K562 (cell line): Measurements from ENCODE around the gene FAAH. TPM values are rescaled to one million over a fixed set of nuclear protein-coding genes. Genes with fewer than 3 reads are reported as not detected.

Experiments used
- ATAC-seq: fragments of 200-7000 bp; cut with Tn5 transposase; 3 replicates; pipeline ENCODE4 v1.9.1; 2020; ENCODE audit warnings: moderate library complexity
- BruUV-seq: library from RNA; stranded (reverse); fragments of 400-500 nt; replicated peaks from 2 replicates; lab custom pipeline; 2021; lab: Mats Ljungman, UMichigan
- CTCF ChIA-PET: fragments of 300-600 bp; formaldehyde crosslinking; extraction: SDS; loops from one replicate; lab custom pipeline; 2021; ENCODE audit warnings: low intra/inter-chr PET ratio; lab: Yijun Ruan, JAX
- POLR2A ChIA-PET: fragments of 300-600, 350-650 bp; sonication (Branson Sonifier 250); formaldehyde crosslinking; extraction: SDS; loops from one replicate; lab custom pipeline; 2021; ENCODE audit warnings: antibody characterized with exemption, inconsistent platforms; lab: Yijun Ruan, JAX
- DNase-seq, 4 experiments: peaks; one replicate each; pipeline versions ENCODE4 v3.0.0 to v3.0.0-alpha.2; 2011 to 2018; ENCODE audit warnings: low spot score in 3 of 4, mixed read lengths in 3 of 4; ENCODE audit errors: extremely low read depth in 1 of 4
- FAIRE-seq: peaks from 2 replicates; lab custom pipeline; 2011; peaks lifted over from hg19 to GRCh38; lab: Jason Lieb, UNC
- H2AFZ ChIP-seq: 2 replicates; pipeline ENCODE4 v1.6.0; 2011; ENCODE audit warnings: low read depth, low read length, control low read depth, inconsistent platforms
- H3K27ac ChIP-seq: fragments of 200-600 bp; 3 replicates; pipeline ENCODE4 v1.8.0; 2011; ENCODE audit warnings: low read depth, mild to moderate bottlenecking, control low read depth, inconsistent platforms, low read length, moderate library complexity, mixed read lengths; ENCODE audit errors: extremely low read depth
- H3K27me3 ChIP-seq, 2 experiments: fragments of 300-600 bp in 1 of 2; 2 replicates in 1 of 2; 3 replicates in 1 of 2; pipeline versions ENCODE4 v1.6.0 to v1.8.0; 2011; ENCODE audit warnings: inconsistent platforms in 2 of 2, low read length in 2 of 2, mild to moderate bottlenecking in 1 of 2, mixed read lengths in 1 of 2, moderate library complexity in 1 of 2; ENCODE audit not compliant: control insufficient read depth in 2 of 2, insufficient read depth in 2 of 2
- H3K36me3 ChIP-seq: fragments of 300-600 bp; 3 replicates; pipeline ENCODE4 v1.8.0; 2011; ENCODE audit warnings: mild to moderate bottlenecking, low read length, inconsistent platforms; ENCODE audit not compliant: control insufficient read depth, insufficient read depth
- H3K4me1 ChIP-seq, 2 experiments: fragments of 200-600 bp in 1 of 2; replicated peaks in 1 of 2; 2 replicates in 1 of 2; 3 replicates in 1 of 2; pipeline versions ENCODE4 v1.5.1 to v1.8.0; 2011; ENCODE audit warnings: inconsistent platforms in 2 of 2, low read length in 2 of 2, mild to moderate bottlenecking in 1 of 2, mixed read lengths in 1 of 2, moderate library complexity in 1 of 2; ENCODE audit not compliant: control insufficient read depth in 2 of 2, insufficient read depth in 2 of 2
- H3K4me2 ChIP-seq: 2 replicates; pipeline ENCODE4 v1.6.1; 2011; ENCODE audit warnings: low read length, control low read depth, inconsistent platforms, mixed read lengths; ENCODE audit not compliant: insufficient read depth
- H3K4me3 ChIP-seq: fragments of 200-600 bp; sonication (generic), shearing (Covaris generic); 2 replicates; pipeline ENCODE4 v1.5.1; 2016; ENCODE audit warnings: control low read depth, inconsistent platforms
- H3K79me2 ChIP-seq: fragments of 200-600 bp; 3 replicates; pipeline ENCODE4 v1.8.0; 2011; ENCODE audit warnings: low read length, inconsistent platforms; ENCODE audit not compliant: control insufficient read depth, insufficient read depth
- H3K9ac ChIP-seq, 2 experiments: 2 replicates each; pipeline versions ENCODE4 v1.6.0 to v1.6.1; 2011; ENCODE audit warnings: low read depth in 2 of 2, low read length in 2 of 2, control low read depth in 1 of 2, inconsistent platforms in 1 of 2, mild to moderate bottlenecking in 1 of 2, mixed read lengths in 1 of 2; ENCODE audit not compliant: insufficient read depth in 1 of 2
- H3K9me1 ChIP-seq: one replicate; pipeline ENCODE4 v1.6.0; 2011; ENCODE audit warnings: inconsistent platforms, mild to moderate bottlenecking, low read length, moderate library complexity; ENCODE audit not compliant: control insufficient read depth, insufficient read depth
- H3K9me3 ChIP-seq: replicated peaks from 2 replicates; pipeline ENCODE4 v1.5.1; 2011; ENCODE audit warnings: low read depth, low read length, inconsistent platforms; ENCODE audit not compliant: control insufficient read depth, insufficient read depth
- H4K20me1 ChIP-seq: replicated peaks from 2 replicates; pipeline ENCODE4 v1.6.1; 2011; ENCODE audit warnings: low read length, inconsistent platforms, mixed read lengths; ENCODE audit not compliant: control insufficient read depth, insufficient read depth
- CSDE1 ChIP-seq, 2 experiments: fragments of 450-650 bp; IDR thresholded peaks; 2 replicates each; pipeline ENCODE4 v1.6.1; 2016; ENCODE audit warnings: mild to moderate bottlenecking in 1 of 2
- E2F3 ChIP-seq: fragments of 250-450 bp; sonication (Bioruptor Pico); IDR thresholded peaks from 2 replicates; pipeline ENCODE4 v1.4.0; 2020; ENCODE audit warnings: mild to moderate bottlenecking
- FOXP1 ChIP-seq: sonication (generic); formaldehyde crosslinking; IDR thresholded peaks from 2 replicates; pipeline ENCODE4 v1.8.0; 2022; ENCODE audit warnings: mild to moderate bottlenecking, missing genetic modification reagents
- IRF2 ChIP-seq: sonication (generic); formaldehyde crosslinking; IDR thresholded peaks from 2 replicates; pipeline ENCODE4 v1.8.1; 2022; ENCODE audit warnings: mild to moderate bottlenecking, missing genetic modification reagents
- NR3C1 ChIP-seq: sonication (generic); formaldehyde crosslinking; IDR thresholded peaks from 2 replicates; pipeline ENCODE4 v1.8.1; 2022; ENCODE audit warnings: missing genetic modification reagents
- RUNX1 ChIP-seq: sonication (generic); IDR thresholded peaks from 2 replicates; pipeline ENCODE4 v1.6.1; 2016; ENCODE audit warnings: antibody characterized with exemption, low read depth
- SNRNP70 ChIP-seq: fragments of 200-400 bp; formaldehyde crosslinking; optimal IDR thresholded peaks from 2 replicates; pipeline ENCODE3; 2017; ENCODE audit warnings: low read depth, low read length
- TAF9B ChIP-seq: fragments of 450-650 bp; IDR thresholded peaks from 2 replicates; pipeline ENCODE4 v1.6.1; 2018; ENCODE audit warnings: mild to moderate bottlenecking; ENCODE audit not compliant: partially characterized antibody
- TCFL5 ChIP-seq: fragments of 250-450 bp; sonication (Bioruptor Pico); conservative IDR thresholded peaks from 2 replicates; pipeline ENCODE4 v1.6.1; 2021; ENCODE audit warnings: mild to moderate bottlenecking, moderate library complexity, matching md5 sums
- TFAM ChIP-seq: fragments of 250-450 bp; sonication (Bioruptor Pico); conservative IDR thresholded peaks from 2 replicates; pipeline ENCODE4 v1.5.0; 2021; ENCODE audit warnings: mild to moderate bottlenecking, moderate library complexity
- WHSC1 ChIP-seq: IDR thresholded peaks from one replicate; pipeline ENCODE4 v1.6.1; 2012; ENCODE audit warnings: low read length, control low read depth, inconsistent platforms
- ZNF354B ChIP-seq: fragments of 250-450 bp; sonication (Bioruptor Pico); IDR thresholded peaks from 2 replicates; pipeline ENCODE4 v1.4.0; 2020
- ZNF41 ChIP-seq: fragments of 250-450 bp; sonication (Bioruptor Pico); conservative IDR thresholded peaks from 2 replicates; pipeline ENCODE4 v1.4.0; 2020; ENCODE audit warnings: mild to moderate bottlenecking
- in situ Hi-C: fragments of 300-500 bp; cut with MboI; formaldehyde crosslinking; loops from 4 replicates; pipeline ENCODE4 v1.15.0; 2018; ENCODE audit warnings: inconsistent platforms, mixed read lengths
- intact Hi-C: fragments of 100-400 bp; cut with micrococcal nuclease; formaldehyde crosslinking; loops from 2 replicates; pipeline ENCODE4 v1.14.2; 2022
- polyA plus RNA-seq, 8 experiments: library from polyadenylated mRNA; depleted of rRNA in 4 of 8; stranded (reverse) in 5 of 8; unstranded in 3 of 8; fragments of >200 nt; fragmentation: Nextera tagmentation in 2 of 8; fragmentation: Illumina TruSeq in 1 of 8; extraction: Ambion mirVana in 2 of 8; extraction: Trizol in 1 of 8; gene quantifications; 2 replicates each; pipeline versions ENCODE4 v1.2.1 to v1.2.3, GENCODE V29; 2011 to 2014; ENCODE audit warnings: inconsistent platforms in 1 of 8, missing spikeins in 1 of 8
- total RNA-seq, 7 experiments: library from RNA; depleted of rRNA in 6 of 7; stranded (reverse); fragments of >200 nt in 6 of 7; fragmentation: Illumina TruSeq in 2 of 7; extraction: Trizol in 2 of 7; gene quantifications; 2 replicates each; pipeline versions ENCODE4 v1.2.1 to v1.2.3, GENCODE V29; 2011 to 2021; ENCODE audit warnings: low replicate concordance in 1 of 7

Gene FAAH
- total and polyA plus RNA-seq, 9 of the 15 experiments (the other 6 are each of a cell fraction or from before 2014, with no cell fraction given): 0.06 to 1.1 (median 0.32) TPM

- Histone ChIP-seq H3K4me3 (no peak overlapping the region), H4K20me1 (peaks cover 5% of the 10 kb centered on the region; the same call in 1 of the 2 replicates), H3K79me2 (peaks cover 67% of the 10 kb centered on the region), H3K9me1 (peaks cover 11% of the 10 kb centered on the region), H3K36me3 (peaks cover 87% of the 10 kb centered on the region)
- CTCF ChIA-PET: no interaction called here
- in situ Hi-C loops: no loop called here
- POLR2A ChIA-PET: interaction anchor here (0.6 to 3.3 kb wide), 6 partner anchors 7 to 365 kb away, joined by 3 to 10 read pairs (median 3); no protein-coding TSS in a partner anchor
- DNase-seq (no peak), ATAC-seq (no peak)
- intact Hi-C loops: loop anchor here (5.0 to 10.0 kb wide), 3 partner anchors 60 to 163 kb away; no protein-coding TSS in a partner anchor
- no peak for TF ChIP-seq ZNF354B (CRISPR knock-in tag)
- TF ChIP-seq SNRNP70: no peak
- no peak for TF ChIP-seq RUNX1
- no peak for TF ChIP-seq WHSC1
- TF ChIP-seq NR3C1 (CRISPR knock-in tag): no peak
- no peak for TF ChIP-seq ZNF41 (CRISPR knock-in tag)
- no peak for TF ChIP-seq E2F3 (CRISPR knock-in tag)
- TF ChIP-seq TCFL5: no peak
- no peak for TF ChIP-seq IRF2 (CRISPR knock-in tag)
- no peak for TF ChIP-seq FOXP1 (CRISPR knock-in tag)
- TF ChIP-seq TFAM (CRISPR knock-in tag): no peak
- no peak for TF ChIP-seq TAF9B
- TF ChIP-seq CSDE1 (IDR thresholded peaks at IDR 0.05): no peak
- TF ChIP-seq, all 486 proteins: peak for 0
- peaks cover 18 to 20% of the 10 kb centered on the region in 2 experiments for H3K4me1 ChIP-seq
- FAIRE-seq: no peak
- H3K9ac ChIP-seq: no peak overlapping the region
- H2AFZ ChIP-seq: no peak overlapping the region
- H3K27me3 ChIP-seq: no peaks in the 10 kb centered on the region
- no TSS peak for BruUV-seq
- no peak overlapping the region for H3K27ac ChIP-seq
- H3K4me2 ChIP-seq: no peak overlapping the region
- H3K9me3 ChIP-seq: no peaks in the 10 kb centered on the region
Observed at GRCh38 chr1:46345281-46345680, 48.8 kb upstream of the FAAH start.
